Fibroblast of lung (primary cell): ENCODE results near the gene ATG9A.

Experiments used
- CTCF ChIP-seq, 2 donors: IDR thresholded peaks in 1 of 2; conservative IDR thresholded peaks in 1 of 2; 1 replicate in 1 of 2; 2 replicates in 1 of 2; pipeline ENCODE4 v1.5.1; 2011 to 2012; ENCODE audit warnings: low read length in 2 of 2, control low read depth in 1 of 2, inconsistent platforms in 1 of 2, low read depth in 1 of 2, mild to moderate bottlenecking in 1 of 2
- EZH2 ChIP-seq: IDR thresholded peaks from 2 replicates; pipeline ENCODE4 v1.5.1; 2012; ENCODE audit warnings: low read length, control low read depth, mild to moderate bottlenecking; ENCODE audit errors: missing control alignments

- no peak for TF ChIP-seq CTCF (conservative IDR thresholded peaks at IDR 0.05 in 1 of 2, IDR thresholded peaks at IDR 0.05 in 1 of 2; ENCODE audit: low read depth in 1 of 2, low read length in 2 of 2)
- no peak for TF ChIP-seq EZH2
Measured at GRCh38 chr2:219174801-219175200, 54.6 kb downstream of the ATG9A start.
